ENCODE measurements around the gene APPBP2.
A peak's percentile ranks its signal among the peaks of the same experiment; 100 is the strongest.
"Not testable (repeated sequence)": the region's sequence is repeated elsewhere in the genome, so short reads cannot be mapped to it uniquely, and the experiment has no call there.

APPBP2 gene

DNA sequence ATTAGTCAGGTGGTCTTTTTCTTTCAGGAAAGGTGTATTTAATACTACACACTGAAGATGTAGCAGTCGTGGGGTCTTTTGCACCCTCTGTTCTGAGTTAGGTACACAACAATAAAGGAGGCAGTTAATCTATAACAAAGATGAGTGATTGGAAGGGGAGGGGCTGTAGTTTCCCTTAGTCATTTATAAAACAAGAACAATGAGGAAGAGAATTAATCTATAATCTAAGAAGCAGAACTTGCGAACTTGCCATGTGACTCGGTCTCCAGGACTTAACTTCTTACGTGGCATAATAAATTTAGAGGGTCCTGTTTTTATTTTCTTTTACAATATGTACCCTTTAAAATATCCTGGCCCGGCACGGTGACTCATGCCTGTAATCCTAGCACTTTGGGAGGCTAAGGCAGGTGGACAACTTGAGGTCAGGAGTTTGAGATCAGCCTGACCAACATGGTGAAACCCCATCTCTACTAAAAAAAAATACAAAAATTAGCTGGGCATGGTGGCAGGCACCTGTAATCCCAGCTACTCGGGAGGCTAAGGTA lies 8.6 kb upstream of the APPBP2 start:
- no peak for DNase-seq (ENCODE audit: low spot score)

DNA sequence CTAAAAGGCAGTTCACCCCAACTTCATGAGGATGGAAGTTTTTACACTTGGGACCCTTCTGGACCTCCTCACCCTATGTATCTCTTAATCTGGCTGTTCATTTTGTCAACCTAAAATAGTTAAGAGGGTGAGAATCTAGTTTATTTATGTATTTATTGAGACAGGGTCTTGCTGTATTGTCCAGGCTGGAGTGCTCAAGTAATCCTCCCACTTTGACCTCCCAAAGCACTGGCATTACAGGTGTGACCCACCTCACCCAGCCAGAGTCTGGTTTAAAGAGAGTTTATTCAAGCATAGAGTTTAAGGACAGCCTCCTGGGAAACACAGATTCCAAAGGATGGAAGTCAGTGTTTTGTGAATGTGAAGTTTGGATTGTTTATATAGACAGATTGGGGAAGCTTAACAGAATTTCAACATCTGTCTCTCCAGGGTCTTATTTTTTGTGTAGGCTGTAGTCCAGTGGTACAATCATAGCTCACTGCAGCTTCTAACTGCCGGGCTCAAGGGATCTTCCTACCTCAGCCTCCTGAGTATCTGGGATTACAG lies 8.0 kb upstream of the APPBP2 start:
- no peak for DNase-seq (ENCODE audit: low spot score)

DNA sequence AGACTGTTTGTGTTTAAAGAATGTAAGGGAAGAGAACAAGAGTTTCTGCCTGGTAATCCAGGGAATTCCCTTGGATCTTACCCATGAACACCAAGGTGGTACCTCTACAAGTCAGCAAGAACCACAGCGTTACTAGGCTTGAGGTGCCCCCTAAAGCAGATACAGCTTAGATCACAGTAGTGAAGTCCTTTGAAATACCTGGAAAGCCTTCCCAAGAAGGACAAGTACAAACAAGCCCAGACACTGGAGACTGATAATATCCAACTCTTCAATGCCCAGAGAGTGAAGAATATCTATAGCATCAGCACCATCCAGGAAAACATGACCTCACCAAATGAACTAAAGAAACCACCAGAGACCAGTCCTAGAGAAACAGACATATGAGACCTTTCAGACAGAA lies 3.8 kb upstream of the APPBP2 start:
- DNase-seq (ENCODE audit: low spot score): no peak

DNA sequence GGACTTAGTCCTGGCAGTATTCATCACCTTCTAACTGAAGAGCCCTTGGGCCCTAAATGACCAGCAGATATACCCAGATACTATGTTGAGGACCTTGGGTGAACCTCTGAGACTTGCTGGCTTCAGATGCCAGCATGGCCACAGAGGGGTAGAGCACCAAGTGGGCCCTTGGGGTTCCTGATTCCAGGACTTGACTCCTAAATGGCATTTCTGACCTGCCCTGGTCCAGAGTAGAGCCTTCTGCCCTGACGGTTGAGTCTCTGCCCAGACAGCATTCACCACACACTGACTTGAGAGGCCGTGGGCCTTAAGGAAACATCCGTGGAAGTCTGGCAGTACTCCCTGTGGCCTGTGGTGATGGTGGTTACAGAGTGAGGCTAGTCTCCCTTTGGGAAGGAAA lies 2.8 kb upstream of the APPBP2 start:
- no peak for DNase-seq (ENCODE audit: low spot score)

DNA sequence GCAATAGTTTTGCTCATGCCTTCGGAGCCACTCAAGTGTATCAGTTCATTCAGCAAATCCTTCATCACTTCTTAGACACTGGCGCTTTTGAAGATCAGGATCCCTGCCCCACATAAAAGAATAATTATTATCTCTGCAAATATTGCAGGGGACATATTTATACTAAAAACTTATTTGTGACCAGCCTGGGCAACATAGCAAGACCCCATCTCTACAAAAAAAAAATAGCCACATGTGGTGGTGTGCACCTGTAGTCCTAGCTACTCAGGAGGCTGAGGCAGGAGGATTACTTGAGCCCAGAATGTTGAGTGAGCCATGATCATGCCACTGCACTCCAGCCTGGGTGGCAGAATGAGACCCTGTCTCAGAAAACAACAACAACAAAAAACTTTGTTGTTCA lies 1.7 kb upstream of the APPBP2 start:
- no peak for DNase-seq (ENCODE audit: low spot score)

DNA sequence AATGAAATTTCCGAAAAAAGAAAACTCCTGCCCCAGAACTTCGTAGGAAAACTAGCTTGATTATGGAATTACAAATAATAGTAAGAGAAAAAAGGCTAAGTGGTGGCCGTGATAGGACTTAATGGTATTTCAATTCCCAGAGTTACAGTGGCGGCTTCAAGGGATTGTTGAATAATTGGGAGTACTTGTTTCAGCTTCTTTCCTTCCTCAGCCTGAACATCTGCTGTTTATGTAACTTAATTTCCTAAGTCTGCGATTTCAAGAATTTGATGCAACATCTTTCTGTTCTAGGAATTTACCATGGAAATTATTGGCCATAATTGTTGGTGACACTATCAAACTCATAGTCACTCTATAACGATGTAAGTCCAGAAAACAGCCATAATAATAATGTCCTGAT lies 684 bp upstream of the APPBP2 start:
- DNase-seq (ENCODE audit: low spot score): peak; percentile 52

DNA sequence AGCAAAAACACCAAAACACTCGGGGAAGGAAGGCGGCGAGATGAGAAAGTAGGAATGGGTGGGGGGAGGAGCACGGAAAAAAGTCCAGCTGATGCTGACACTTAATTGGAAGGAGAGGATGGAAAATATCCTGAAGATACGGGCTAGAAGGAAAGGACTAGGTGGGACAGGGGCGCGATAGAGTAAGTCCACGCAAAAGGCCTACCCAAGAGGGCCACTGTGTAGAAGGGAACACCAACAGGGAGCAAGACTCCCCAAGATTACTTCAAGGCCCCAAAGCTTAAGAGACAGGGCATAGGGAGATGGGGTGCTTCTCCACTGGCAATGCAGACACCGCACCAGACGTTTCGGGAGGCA lies 736 bp downstream of the APPBP2 start:
- DNase-seq (ENCODE audit: low spot score): peak; percentile 19

DNA sequence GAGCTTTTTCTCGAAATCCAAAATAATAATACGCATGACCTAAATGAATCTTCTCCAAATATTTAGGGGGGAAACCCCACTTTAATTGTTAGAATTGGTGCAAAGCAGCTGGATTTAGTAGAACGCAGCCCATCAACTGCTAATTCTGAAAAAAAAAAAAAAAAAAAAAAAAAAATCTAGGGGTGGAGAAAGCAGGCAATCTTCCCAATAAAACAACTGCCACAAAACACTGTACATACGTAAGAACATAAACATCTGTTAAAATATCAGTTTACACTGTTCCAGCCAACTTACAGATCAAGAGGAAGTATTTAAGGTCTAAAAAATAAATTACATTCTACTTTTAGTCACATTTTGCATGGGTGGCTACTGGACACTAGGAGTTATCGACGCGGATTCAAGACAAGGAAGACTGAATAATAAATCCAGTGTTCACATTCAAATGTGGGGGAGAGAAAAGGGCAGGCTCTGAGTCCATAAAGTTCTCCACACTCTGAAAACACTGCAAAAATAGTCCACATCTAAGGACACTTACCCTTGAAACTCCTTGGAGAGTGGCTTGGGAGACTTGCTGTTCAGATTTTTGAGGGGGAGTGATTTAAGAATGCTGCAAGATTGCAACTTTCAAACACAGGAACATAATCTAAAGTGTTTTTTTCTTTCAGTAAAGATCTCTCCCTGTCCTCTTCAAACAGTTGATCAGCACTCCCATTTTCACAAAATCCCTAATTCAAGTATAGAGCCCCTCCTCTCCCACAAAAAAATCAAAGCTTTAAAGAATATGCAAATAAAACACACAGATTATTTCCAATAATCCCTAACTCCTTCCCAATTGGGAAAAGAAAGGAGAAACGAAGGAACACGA lies 1.3 kb downstream of the APPBP2 start:
- DNase-seq (ENCODE audit: low spot score): peak; percentile 11

DNA sequence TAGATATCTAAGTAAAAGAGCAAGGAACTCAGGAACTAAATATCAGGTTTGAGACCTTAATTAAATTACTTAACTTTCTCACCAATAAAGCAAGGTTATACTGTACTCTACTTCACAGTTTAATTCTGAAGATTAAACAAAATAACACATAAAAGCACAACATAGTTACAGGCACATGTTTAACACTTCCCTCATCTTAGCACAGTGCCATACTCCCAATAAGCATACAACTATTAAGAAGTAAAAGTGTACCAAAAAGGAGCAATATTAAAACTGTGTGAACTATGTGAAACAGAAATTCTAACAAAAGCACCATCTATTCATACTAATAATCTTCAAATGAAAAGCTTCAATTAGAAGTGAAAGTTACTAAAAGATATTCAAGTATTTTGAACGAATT lies 2.2 kb downstream of the APPBP2 start:
- no peak for DNase-seq (ENCODE audit: low spot score)

DNA sequence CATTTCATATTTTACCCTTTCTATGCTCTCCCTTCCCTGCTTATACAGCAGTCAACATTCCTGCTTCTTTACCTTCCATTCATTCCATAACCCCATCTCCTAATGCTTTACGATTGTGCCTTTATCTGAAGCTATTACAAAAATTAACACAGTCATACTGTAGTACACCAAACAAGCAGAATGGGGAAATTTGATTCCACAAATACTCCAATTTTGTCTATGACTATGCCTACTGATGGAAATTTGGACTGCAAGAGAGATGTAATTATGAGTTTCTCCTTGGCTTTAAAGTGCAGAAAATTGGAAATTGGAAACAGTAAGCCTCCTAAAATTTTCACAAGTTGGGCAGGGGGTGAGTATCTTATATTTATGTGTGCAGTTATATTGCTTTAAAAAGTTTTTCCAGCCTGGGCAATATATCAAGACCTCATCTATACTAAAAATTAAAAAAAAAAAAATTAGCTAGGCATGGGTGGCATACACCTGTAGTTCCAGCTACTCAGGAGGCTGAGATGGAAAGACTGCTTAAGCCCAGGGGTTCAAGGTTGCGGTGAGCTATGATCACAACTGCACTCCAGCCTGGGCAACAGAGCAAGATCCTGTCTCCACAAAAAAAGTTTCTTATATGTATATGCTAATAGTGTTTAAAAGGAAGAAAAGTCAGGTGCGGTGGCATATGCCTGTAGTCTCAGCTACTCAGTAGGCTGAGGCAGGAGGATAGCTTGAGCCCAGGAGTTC lies 3.0 kb downstream of the APPBP2 start:
- DNase-seq (ENCODE audit: low spot score): no peak

DNA sequence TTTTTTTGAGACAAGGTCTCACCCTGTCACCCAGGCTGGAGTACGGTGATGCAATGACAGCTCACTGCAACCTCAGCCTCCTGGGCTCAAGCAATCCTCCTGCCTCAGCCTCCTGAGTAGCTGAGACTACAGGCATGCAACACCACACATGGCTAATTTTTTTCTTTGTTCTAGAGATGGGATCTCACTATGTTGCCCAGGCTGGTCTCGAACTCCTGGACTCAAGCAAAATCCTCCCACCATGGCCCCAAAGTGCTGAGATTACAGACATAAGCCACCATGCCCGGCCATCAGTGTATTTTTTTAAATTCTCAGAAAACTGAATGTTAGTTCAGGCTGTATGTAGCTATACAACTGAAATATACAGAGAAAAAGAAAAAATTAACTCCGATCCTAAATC lies 6.2 kb downstream of the APPBP2 start:
- no peak for DNase-seq (ENCODE audit: low spot score)

DNA sequence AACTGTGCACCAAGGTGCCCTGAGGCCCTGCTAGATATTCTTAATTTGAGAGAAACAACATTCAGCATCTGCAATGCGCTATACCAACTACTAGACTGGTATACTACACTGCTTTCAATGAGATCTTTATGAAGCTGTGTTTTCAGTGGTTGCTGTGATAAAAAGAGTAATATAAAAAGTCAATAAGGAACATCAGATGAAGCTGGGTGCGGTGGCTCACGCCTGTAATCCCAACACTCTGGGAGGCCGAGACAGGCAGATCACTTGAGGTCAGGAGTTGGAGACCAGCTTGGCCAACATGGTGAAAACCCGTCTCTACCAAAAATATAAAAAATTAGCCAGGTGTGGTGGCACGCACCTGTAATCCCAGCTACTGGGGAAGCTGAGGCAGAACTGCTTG lies 10.4 kb downstream of the APPBP2 start:
- not testable (repeated sequence) for DNase-seq (ENCODE audit: low spot score)

DNA sequence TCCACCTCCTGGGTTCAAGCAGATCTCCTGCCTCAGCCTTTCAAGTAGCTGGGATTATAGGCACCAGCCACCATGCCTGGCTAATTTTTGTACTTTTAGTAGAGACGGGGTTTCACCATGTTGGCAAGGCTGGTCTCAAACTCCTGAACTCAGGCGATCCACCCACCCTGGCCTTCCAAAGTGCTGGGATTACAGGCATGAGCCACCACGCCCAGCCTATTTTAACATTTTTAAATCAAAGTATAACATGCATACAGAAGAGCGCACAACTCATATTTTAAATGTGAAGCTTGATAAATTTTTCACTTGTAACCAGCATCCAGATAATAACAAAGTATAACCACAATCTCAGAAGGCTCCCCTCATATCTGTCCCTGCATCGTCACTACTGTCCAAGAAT lies 10.8 kb downstream of the APPBP2 start:
- not testable (repeated sequence) for DNase-seq (ENCODE audit: low spot score)

DNA sequence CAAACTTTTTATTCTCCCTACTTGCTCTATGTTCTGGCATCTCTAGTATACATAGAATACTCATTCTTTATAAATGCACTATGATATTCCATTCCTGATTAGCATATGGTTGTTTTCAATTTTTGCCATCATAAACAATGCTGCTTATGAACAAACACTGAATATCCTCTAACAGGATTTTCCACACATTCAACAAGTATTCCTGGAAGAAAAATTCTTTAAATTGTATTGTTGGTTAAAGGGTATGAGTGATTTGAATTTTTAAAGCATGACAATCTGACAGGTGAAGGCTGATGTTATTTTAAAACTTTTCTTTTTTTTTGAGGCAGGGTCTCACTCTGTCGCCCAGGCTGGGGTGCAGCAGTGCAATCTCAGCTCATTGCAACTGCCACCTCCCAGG lies 11.5 kb downstream of the APPBP2 start:
- no peak for DNase-seq (ENCODE audit: low spot score)

DNA sequence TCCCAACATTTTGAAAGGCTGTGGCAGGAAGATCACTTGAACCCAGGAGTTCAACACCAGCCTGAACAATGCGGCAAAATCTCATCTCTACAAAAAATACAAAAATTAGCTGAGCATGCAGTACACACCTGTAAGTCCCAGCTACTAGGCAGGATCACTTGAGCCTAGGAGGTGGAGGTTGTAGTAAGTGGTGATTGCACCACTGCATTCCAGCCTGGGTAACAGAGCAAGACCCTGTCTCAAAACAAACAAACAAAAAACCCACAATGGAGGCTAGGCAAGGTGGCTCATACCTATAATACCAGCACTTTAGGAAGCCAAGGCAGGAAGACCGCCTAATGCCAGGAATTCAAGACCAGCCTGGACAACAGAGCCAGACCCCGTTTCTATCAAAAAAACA lies 12.0 kb downstream of the APPBP2 start:
- DNase-seq (ENCODE audit: low spot score): no peak

DNA sequence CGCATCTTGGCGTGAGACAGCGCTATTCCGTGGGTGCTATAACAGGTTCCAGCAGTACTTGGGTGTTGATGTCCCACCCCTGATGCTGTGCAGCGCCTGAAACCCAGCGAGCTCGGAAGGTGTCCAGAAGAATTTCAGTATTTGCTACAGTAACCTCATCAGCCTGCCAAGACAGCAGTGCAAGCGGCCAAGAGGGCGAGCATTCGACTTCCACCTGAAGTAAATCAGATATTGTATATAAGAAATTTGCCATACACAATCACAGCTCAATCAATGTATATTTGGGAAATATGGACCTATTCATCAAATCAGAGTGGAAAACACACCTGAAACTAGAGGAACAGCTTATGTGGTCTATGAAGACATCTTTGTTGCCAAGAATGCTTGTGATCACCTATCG lies 13.0 kb downstream of the APPBP2 start:
- DNase-seq (ENCODE audit: low spot score): no peak

DNA sequence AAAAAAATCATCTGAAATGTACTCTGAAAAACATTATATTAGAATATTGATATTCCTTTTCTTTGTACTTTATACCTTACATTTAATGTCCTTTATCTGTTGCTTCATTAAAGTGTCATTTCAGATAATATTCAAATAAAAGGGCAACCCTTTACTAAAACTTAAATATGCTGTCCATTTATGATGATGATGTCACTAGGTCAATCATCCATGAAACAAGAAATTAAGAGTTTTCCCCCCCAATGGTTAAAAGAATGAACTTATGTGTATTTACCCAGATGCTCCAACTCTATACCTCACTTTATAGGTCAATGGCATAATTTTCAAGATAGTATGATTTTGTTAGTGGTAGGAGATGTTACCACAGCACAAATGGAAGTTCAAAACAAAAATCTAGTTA lies 15.3 kb downstream of the APPBP2 start:
- DNase-seq (ENCODE audit: low spot score): no peak

DNA sequence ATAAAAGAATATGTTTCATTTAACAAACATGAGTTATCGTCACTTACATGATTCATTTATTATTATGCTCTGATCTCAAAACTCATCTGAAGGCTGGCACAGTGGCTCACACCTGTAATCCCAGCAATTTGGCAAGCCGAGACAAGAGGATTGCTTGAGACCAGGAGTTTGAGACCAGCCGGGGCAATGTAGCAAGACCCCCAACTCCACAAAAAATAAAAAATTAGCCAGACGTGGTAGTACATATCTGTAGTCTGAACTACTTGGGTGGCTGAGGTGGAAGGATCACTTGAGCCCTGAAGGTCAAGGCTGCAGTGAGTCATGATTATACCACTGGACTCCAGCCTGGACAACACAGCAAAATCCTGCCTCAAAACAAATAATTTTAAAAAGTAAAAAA lies 16.0 kb downstream of the APPBP2 start:
- DNase-seq (ENCODE audit: low spot score): no peak

DNA sequence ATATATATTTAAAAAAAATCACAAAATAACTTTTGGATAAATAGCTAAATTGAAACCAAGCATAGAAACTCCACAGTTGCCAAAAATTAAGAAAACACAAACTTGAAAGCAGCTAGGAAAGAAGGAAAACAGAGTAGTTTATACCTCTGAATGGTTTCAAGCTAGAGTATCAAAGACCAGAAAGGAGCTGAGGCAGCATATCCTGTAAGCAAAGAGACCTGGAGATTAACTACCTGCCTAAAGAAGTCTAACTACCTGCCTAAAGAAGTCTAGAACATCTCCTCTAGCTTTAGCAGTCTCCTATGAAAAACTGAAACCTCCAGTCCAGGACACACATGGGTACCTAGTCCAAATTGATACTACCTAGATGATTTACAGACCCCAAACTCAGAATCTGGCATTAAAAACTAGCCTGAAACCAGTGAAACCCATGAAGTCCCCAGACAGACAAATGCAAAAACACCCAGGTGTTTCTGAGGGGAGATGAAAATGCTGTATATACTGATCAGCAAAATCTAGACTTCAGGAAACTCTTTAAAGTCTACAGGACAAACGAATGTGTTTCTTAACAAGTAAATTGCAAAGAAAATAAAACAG lies 17.6 kb downstream of the APPBP2 start:
- DNase-seq (ENCODE audit: low spot score): no peak

DNA sequence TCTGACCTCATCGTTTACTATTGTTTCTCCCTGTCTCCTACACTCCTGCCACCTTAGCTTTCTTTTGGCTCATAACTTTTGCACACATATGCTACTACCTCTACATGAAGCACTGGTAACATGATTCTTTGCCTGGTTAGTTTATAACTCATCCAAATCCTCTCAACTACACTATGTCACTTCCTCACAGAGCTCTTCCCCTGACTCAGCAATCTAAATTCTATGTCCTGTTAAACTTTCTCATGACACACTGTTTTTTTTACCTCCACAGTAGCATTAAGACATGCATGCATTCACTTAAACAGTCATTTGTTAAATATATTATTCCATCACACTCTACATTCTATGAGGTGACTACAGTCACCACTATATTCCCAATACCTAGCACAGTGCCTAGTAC lies 19.7 kb downstream of the APPBP2 start:
- peak; percentile 34 for DNase-seq (ENCODE audit: low spot score)

DNA sequence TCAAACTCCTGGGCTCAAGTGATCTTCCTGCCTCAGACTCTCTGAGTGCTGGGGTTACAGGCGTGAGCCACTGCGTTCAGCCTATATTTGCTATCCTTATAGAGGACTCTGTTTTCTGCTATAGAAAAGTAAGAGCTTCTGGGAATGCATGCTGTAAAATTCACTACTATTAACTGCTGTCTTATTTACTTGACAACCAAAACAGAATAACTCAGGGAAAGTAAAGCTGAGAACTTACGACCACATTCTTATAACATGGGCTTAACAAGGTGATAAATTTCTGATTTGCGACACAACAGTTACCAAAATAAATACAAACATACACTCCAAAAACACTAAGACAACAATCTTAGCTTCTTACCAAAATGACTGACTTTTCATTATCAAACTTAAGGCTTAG lies 23.9 kb downstream of the APPBP2 start:
- DNase-seq (ENCODE audit: low spot score): no peak

DNA sequence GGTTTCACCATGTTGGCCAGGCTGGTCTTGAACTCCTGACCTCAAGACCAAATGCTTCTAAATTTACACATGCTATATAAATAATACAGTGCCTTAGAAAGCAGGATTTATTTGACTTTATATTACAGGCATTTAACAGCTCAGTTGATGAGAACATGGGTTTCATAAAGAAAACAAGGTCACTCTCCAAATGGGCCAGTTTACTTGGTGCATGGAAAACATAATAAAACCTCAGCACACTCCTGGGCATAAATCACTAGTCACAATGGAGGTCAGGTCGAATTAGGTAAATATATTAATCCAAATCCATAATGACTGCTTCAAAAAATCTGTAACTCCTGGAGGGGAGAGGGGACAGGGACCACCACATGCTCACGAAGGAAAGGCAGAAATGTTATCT lies 24.5 kb downstream of the APPBP2 start:
- no peak for DNase-seq (ENCODE audit: low spot score)

DNA sequence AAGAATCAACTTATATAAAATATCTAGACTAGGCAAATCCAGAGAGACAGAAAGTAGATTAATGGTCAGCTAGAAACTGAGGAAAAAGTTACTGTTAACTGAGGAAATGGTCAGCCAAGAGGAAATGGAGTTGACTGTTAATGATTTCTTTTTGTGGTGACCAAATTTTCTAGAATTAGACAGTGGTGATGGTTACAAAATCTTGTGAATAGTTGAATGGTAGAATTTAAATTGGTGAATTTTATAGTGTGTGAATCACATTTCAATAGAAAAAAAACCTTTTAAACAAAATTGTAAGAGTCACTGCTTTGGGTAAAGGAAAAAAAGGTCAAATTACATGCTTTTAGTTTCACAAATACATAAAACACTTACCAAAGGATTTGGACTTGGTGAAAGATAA lies 30.0 kb downstream of the APPBP2 start:
- no peak for DNase-seq (ENCODE audit: low spot score)
